Upper lobe of right lung (tissue), 1 donor: ENCODE data around the gene PRKN. TPM values are rescaled to one million over a fixed set of nuclear protein-coding genes. Genes with fewer than 3 reads are reported as not detected.
"Not testable (repeated sequence)": the region's sequence is repeated elsewhere in the genome, so short reads cannot be mapped to it uniquely, and the experiment has no call there.

Experiments
- ATAC-seq: fragments of 200-7000 bp; cut with Tn5 transposase; one replicate; pipeline ENCODE4 v1.9.1; 2020; ENCODE audit warnings: mild to moderate bottlenecking, moderate library complexity
- DNase-seq: peaks from one replicate; pipeline ENCODE4 v3.0.0-alpha.2; 2020
- H3K27ac ChIP-seq: fragments of 200-600 bp; one replicate; pipeline ENCODE4 v1.8.0; 2022
- H3K27me3 ChIP-seq: fragments of 200-600 bp; one replicate; pipeline ENCODE4 v1.8.0; 2022; ENCODE audit warnings: mild to moderate bottlenecking
- H3K36me3 ChIP-seq: fragments of 200-600 bp; one replicate; pipeline ENCODE4 v1.8.0; 2022
- H3K4me1 ChIP-seq: fragments of 200-600 bp; one replicate; pipeline ENCODE4 v1.8.0; 2022
- H3K4me3 ChIP-seq: fragments of 200-600 bp; one replicate; pipeline ENCODE4 v1.8.0; 2022; ENCODE audit warnings: mild to moderate bottlenecking
- H3K9me3 ChIP-seq: fragments of 200-600 bp; one replicate; pipeline ENCODE4 v1.8.0; 2022
- intact Hi-C: fragments of 100-400 bp; cut with DNase I; formaldehyde crosslinking; loops from one replicate; pipeline ENCODE4 v1.11.0; 2022
- total RNA-seq: library from RNA; stranded (reverse); fragmentation: NEBNext Ultra II Directional; extraction: Animal tissue kit (Norgen Biotek cat#: 25700); gene quantifications from one replicate; pipeline ENCODE4 v1.2.1, GENCODE V29; 2021
- TF ChIP-seq, protein P1 (sequence below): fragments of 200-600 bp; IDR thresholded peaks from one replicate; pipeline ENCODE4 v1.8.0; 2022; ENCODE audit warnings: antibody characterized with exemption
- donor health status: DM: no; HTN: yes; CAD: no; lungs with severe emphysema.

The PRKN gene
- total RNA-seq, 1 donor from 2014 or later: 2.7 TPM

DNA sequence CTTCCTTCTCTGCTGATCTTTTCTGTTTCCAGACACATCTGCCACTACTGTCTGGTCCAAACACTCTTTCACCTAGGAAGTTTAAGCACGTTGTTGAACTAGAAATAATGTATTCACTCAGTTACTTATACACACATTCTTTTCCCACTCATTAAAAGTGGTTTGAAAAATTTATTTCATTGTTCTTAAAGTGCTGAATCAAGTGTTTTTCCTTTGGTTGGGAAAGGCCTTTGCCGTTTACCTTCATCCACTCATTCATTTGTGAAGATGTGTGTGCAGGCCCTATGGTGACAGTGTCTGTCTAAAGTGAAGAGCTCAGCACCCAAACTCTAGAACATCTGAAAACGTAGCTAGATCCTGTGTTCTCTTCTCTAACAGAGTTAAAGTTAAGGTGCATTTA is 1389.6 kb downstream of the PRKN start:
- TF ChIP-seq, protein P1, sequence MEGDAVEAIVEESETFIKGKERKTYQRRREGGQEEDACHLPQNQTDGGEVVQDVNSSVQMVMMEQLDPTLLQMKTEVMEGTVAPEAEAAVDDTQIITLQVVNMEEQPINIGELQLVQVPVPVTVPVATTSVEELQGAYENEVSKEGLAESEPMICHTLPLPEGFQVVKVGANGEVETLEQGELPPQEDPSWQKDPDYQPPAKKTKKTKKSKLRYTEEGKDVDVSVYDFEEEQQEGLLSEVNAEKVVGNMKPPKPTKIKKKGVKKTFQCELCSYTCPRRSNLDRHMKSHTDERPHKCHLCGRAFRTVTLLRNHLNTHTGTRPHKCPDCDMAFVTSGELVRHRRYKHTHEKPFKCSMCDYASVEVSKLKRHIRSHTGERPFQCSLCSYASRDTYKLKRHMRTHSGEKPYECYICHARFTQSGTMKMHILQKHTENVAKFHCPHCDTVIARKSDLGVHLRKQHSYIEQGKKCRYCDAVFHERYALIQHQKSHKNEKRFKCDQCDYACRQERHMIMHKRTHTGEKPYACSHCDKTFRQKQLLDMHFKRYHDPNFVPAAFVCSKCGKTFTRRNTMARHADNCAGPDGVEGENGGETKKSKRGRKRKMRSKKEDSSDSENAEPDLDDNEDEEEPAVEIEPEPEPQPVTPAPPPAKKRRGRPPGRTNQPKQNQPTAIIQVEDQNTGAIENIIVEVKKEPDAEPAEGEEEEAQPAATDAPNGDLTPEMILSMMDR: no peak
- H3K9me3 ChIP-seq: no peaks in the 10 kb centered on the region
- H3K36me3 ChIP-seq: no peaks in the 10 kb centered on the region
- no peak for ATAC-seq
- no peaks in the 10 kb centered on the region for H3K27me3 ChIP-seq
- no peak overlapping the region for H3K27ac ChIP-seq
- no peaks in the 10 kb centered on the region for H3K4me1 ChIP-seq
- H3K4me3 ChIP-seq: no peak overlapping the region
- intact Hi-C loops: no loop called here
- no peak for DNase-seq

GRCh38 chr6:161336479-161336878 is 1391.1 kb downstream of the PRKN start:
- Histone ChIP-seq H3K4me3 (no peak overlapping the region), H3K27me3 (no peaks in the 10 kb centered on the region), H3K27ac (no peak overlapping the region), H3K9me3 (no peaks in the 10 kb centered on the region), H3K36me3 (no peaks in the 10 kb centered on the region), H3K4me1 (no peaks in the 10 kb centered on the region)
- DNase-seq: no peak
- intact Hi-C loops: no loop called here
- TF ChIP-seq, protein P1: no peak
- ATAC-seq: no peak

DNA sequence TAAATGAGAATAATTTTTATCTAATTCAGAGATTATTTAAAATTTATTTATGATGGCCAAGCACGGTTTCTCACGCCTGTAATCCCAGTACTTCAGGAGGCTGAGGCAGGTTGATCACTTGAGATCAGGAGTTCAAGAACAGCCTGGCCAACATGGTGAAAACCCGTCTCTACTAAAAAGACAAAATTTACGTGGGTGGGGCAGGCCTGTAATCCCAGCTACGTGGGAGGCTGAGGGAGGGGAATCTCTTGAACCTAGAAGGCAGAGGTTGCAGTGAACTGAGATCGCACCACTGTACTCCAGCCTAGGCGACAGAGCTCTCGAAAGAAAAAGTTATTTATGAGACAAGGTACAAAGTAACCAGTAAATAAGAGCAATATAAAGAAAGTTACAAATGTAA is 1394.2 kb downstream of the PRKN start:
- Histone ChIP-seq H3K4me3 (no peak overlapping the region), H3K27ac (no peak overlapping the region), H3K9me3 (no peaks in the 10 kb centered on the region), H3K36me3 (no peaks in the 10 kb centered on the region), H3K27me3 (no peaks in the 10 kb centered on the region), H3K4me1 (no peaks in the 10 kb centered on the region)
- ATAC-seq (no peak), DNase-seq (no peak)
- intact Hi-C loops: no loop called here
- TF ChIP-seq, protein P1: no peak

GRCh38 chr6:161331402-161332081 is 1396.0 kb downstream of the PRKN start:
- H3K4me1 ChIP-seq, H3K9me3 ChIP-seq, H3K27ac ChIP-seq, intact Hi-C loops, DNase-seq, H3K4me3 ChIP-seq, H3K27me3 ChIP-seq, H3K36me3 ChIP-seq, ATAC-seq: not testable (repeated sequence)

GRCh38 chr6:161327360-161327953 is 1400.1 kb downstream of the PRKN start:
- Histone ChIP-seq H3K36me3 (no peaks in the 10 kb centered on the region), H3K27me3 (no peaks in the 10 kb centered on the region), H3K27ac (no peak overlapping the region), H3K4me1 (no peaks in the 10 kb centered on the region), H3K9me3 (no peaks in the 10 kb centered on the region), H3K4me3 (no peak overlapping the region)
- intact Hi-C loops: no loop called here
- DNase-seq: no peak
- TF ChIP-seq, protein P1: no peak
- ATAC-seq: no peak

GRCh38 chr6:161319231-161319630 is 1408.3 kb downstream of the PRKN start:
- ATAC-seq (no peak), DNase-seq (no peak)
- Histone ChIP-seq H3K4me3 (no peak overlapping the region), H3K36me3 (no peaks in the 10 kb centered on the region), H3K9me3 (no peaks in the 10 kb centered on the region), H3K4me1 (no peaks in the 10 kb centered on the region), H3K27ac (no peak overlapping the region), H3K27me3 (no peaks in the 10 kb centered on the region)
- TF ChIP-seq, protein P1: no peak
- intact Hi-C loops: no loop called here
